ENCODE measurements around the gene BCR. TPM values are rescaled to one million over a fixed set of nuclear protein-coding genes. Genes with fewer than 3 reads are reported as not detected.

BCR gene
- total and polyA plus RNA-seq, 2 of the 13 experiments (the other 11 are each of a cell fraction or from before 2014, with no cell fraction given) = 19.9 to 33.6 TPM

DNA sequence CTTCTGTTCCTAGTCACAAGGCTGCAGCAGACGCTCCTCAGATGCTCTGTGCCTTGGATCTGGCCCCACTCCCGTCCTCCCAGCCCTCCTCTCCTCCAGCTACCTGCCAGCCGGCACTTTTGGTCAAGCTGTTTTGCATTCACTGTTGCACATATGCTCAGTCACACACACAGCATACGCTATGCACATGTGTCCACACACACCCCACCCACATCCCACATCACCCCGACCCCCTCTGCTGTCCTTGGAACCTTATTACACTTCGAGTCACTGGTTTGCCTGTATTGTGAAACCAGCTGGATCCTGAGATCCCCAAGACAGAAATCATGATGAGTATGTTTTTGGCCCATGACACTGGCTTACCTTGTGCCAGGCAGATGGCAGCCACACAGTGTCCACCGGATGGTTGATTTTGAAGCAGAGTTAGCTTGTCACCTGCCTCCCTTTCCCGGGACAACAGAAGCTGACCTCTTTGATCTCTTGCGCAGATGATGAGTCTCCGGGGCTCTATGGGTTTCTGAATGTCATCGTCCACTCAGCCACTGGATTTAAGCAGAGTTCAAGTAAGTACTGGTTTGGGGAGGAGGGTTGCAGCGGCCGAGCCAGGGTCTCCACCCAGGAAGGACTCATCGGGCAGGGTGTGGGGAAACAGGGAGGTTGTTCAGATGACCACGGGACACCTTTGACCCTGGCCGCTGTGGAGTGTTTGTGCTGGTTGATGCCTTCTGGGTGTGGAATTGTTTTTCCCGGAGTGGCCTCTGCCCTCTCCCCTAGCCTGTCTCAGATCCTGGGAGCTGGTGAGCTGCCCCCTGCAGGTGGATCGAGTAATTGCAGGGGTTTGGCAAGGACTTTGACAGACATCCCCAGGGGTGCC, 109.8 kb downstream of the BCR start (continued):
- TF ChIP-seq PHF21A (CRISPR knock-in tag; IDR thresholded peaks at IDR 0.05) (peak; percentile 76), GPN1 (CRISPR knock-in tag; IDR thresholded peaks at IDR 0.05; ENCODE audit: borderline replicate concordance) (no peak), NR2F2 (IDR thresholded peaks at IDR 0.05; ENCODE audit: borderline replicate concordance, low read depth) (peak; percentile 64), ELF3 (CRISPR knock-in tag; IDR thresholded peaks at IDR 0.05) (peak; percentile 45; the same call in 1 of the 2 replicates), PHF20 (CRISPR knock-in tag; IDR thresholded peaks at IDR 0.05) (0 out of 2 replicates have a peak, but pooled peaks have one; percentile 16), DR1 (CRISPR knock-in tag; IDR thresholded peaks at IDR 0.05) (no peak), SNRNP70 (IDR thresholded peaks at IDR 0.05; ENCODE audit: low read depth, low read length) (no peak), CCDC6 (CRISPR knock-in tag; IDR thresholded peaks at IDR 0.05) (peak; percentile 45; the same call in 1 of the 2 replicates), SALL1 (CRISPR knock-in tag; IDR thresholded peaks at IDR 0.05) (peak; percentile 78; the same call in 1 of the 2 replicates), ISL2 (CRISPR knock-in tag; IDR thresholded peaks at IDR 0.05) (peak; percentile 17; the same call in 1 of the 2 replicates), RARA (CRISPR knock-in tag; IDR thresholded peaks at IDR 0.05) (peak; percentile 41; the same call in 1 of the 2 replicates), KDM3A (CRISPR knock-in tag; IDR thresholded peaks at IDR 0.05; ENCODE audit: low read depth) (no peak), POLR2AphosphoS5 (IDR thresholded peaks at IDR 0.05; ENCODE audit: low read depth, low read length) (no peak)
- TF ChIP-seq, protein P1, sequence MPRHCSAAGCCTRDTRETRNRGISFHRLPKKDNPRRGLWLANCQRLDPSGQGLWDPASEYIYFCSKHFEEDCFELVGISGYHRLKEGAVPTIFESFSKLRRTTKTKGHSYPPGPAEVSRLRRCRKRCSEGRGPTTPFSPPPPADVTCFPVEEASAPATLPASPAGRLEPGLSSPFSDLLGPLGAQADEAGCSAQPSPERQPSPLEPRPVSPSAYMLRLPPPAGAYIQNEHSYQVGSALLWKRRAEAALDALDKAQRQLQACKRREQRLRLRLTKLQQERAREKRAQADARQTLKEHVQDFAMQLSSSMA (CRISPR knock-in tag; IDR thresholded peaks at IDR 0.05) = 0 out of 2 replicates have a peak, but pooled peaks have one; percentile 47
- TF ChIP-seq, protein P2, sequence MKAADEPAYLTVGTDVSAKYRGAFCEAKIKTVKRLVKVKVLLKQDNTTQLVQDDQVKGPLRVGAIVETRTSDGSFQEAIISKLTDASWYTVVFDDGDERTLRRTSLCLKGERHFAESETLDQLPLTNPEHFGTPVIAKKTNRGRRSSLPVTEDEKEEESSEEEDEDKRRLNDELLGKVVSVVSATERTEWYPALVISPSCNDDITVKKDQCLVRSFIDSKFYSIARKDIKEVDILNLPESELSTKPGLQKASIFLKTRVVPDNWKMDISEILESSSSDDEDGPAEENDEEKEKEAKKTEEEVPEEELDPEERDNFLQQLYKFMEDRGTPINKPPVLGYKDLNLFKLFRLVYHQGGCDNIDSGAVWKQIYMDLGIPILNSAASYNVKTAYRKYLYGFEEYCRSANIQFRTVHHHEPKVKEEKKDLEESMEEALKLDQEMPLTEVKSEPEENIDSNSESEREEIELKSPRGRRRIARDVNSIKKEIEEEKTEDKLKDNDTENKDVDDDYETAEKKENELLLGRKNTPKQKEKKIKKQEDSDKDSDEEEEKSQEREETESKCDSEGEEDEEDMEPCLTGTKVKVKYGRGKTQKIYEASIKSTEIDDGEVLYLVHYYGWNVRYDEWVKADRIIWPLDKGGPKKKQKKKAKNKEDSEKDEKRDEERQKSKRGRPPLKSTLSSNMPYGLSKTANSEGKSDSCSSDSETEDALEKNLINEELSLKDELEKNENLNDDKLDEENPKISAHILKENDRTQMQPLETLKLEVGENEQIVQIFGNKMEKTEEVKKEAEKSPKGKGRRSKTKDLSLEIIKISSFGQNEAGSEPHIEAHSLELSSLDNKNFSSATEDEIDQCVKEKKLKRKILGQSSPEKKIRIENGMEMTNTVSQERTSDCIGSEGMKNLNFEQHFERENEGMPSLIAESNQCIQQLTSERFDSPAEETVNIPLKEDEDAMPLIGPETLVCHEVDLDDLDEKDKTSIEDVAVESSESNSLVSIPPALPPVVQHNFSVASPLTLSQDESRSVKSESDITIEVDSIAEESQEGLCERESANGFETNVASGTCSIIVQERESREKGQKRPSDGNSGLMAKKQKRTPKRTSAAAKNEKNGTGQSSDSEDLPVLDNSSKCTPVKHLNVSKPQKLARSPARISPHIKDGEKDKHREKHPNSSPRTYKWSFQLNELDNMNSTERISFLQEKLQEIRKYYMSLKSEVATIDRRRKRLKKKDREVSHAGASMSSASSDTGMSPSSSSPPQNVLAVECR (CRISPR knock-in tag; IDR thresholded peaks at IDR 0.05; ENCODE audit: borderline replicate concordance) = peak; percentile 24; the same call in 1 of the 2 replicates
- TF ChIP-seq, protein P3, sequence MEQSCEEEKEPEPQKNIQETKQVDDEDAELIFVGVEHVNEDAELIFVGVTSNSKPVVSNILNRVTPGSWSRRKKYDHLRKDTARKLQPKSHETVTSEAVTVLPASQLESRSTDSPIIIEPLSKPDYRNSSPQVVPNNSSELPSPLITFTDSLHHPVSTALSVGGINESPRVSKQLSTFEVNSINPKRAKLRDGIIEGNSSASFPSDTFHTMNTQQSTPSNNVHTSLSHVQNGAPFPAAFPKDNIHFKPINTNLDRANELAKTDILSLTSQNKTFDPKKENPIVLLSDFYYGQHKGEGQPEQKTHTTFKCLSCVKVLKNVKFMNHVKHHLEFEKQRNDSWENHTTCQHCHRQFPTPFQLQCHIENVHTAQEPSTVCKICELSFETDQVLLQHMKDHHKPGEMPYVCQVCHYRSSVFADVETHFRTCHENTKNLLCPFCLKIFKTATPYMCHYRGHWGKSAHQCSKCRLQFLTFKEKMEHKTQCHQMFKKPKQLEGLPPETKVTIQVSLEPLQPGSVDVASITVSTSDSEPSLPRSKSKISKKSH (CRISPR knock-in tag; IDR thresholded peaks at IDR 0.05; ENCODE audit: borderline replicate concordance) = peak; percentile 45; the same call in 1 of the 2 replicates
